ENCODE results near the gene PAQR5. TPM values are rescaled to one million over a fixed set of nuclear protein-coding genes. Genes with fewer than 3 reads are reported as not detected.

The PAQR5 gene
- total and polyA plus RNA-seq, 2 donors (not counting 3 experiments of a cell fraction or from before 2014, with no cell fraction given) = 0.08 to 0.09 TPM

DNA sequence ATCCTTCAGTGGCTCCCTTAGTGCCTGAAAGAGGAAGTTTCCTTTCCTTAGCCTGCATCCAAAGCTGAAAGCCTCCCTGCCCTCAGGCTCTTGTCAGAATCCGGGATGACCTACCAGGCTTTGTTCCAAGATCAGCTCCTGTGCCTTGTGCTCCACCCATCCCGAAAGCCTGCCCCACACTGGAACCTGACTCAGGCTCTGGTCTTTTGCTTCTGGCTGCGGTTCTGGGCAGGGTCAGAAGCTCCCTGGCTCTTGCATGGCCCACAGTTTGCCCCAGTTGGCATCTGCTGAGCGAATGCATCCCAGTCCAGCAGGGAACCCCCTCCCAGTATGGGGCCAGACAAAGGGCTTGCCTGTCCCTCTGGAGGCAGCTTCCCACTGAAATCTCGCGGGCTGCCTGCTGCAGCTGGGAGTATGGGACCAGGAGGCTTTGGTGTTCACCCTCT, 89.6 kb downstream of the PAQR5 start:
- CTCF ChIA-PET = no interaction called here
- no peak overlapping the region for H3K4me2 ChIP-seq (ENCODE audit: insufficient read depth, low read length)
- intact Hi-C loops (cut with micrococcal nuclease) = no loop called here

DNA sequence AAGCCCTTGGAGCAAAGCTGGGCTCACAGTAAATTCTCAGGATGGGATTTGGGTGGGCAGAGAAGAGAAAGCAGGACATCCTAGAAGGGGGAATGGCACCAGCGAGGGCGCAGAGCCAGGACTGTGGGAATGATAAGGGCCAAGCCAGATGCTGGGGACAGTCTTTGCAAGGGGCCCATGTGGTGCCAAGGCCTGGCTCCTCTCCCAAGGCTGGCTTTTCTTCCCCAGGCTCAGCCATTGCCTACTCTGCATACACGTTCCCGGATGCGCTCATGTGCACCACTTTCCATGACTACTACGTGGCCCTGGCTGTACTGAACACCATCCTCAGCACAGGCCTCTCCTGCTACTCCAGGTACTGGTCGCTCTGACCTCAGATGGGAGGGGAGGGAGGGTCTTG, 90.7 kb downstream of the PAQR5 start:
- no peaks in the 10 kb centered on the region for H3K79me2 ChIP-seq (ENCODE audit: control insufficient read depth, insufficient read depth, low read length)
- H3K9me3 ChIP-seq (replicated peaks; ENCODE audit: control insufficient read depth, insufficient read depth, low read length) = no peaks in the 10 kb centered on the region
- H3K9ac ChIP-seq (replicated peaks; ENCODE audit: extremely low read depth, insufficient read depth, low read length) = no peak overlapping the region
- CTCF ChIA-PET = interaction anchor here (1.3 to 1.8 kb wide), 3 partner anchors 122 to 330 kb away, joined by 3 to 6 read pairs (median 3); no protein-coding TSS in a partner anchor
- no TSS peak for BruUV-seq (replicated peaks)
- TF ChIP-seq JUN (IDR thresholded peaks at IDR 0.05; ENCODE audit: borderline replicate concordance, insufficient read depth, insufficient read length, low read depth) (no peak), MAX (IDR thresholded peaks at IDR 0.05; ENCODE audit: insufficient read depth, insufficient read length) (no peak), CTCF (IDR thresholded peaks at IDR 0.05; ENCODE audit: extremely low read depth in 1 of 2, insufficient read depth in 1 of 2, low read depth in 1 of 2, low read length in 2 of 2) (no peak)
- no peak overlapping the region for H3K27ac ChIP-seq (ENCODE audit: insufficient read depth, low read depth, low read length)
- no peak for FAIRE-seq
- H2AFZ ChIP-seq (ENCODE audit: low read depth, low read length) = no peak overlapping the region
- no peaks in the 10 kb centered on the region for H3K36me3 ChIP-seq (ENCODE audit: control insufficient read depth in 2 of 2, extremely low read depth in 1 of 2, insufficient read depth in 2 of 2, low read length in 2 of 2)
- peaks cover 6% of the 10 kb centered on the region for H3K4me1 ChIP-seq (ENCODE audit: control insufficient read depth, extremely low read depth, insufficient read depth, low read length)
- dilution Hi-C loops (cut with MboI; ENCODE audit: extremely low pct_ligation_motif_present, low sequenced_read_pairs) (no loop called here), intact Hi-C loops (cut with micrococcal nuclease) (no loop called here)
- H4K20me1 ChIP-seq (replicated peaks; ENCODE audit: control insufficient read depth, extremely low read depth, insufficient read depth, low read length) = no peaks in the 10 kb centered on the region
- H3K4me3 ChIP-seq (replicated peaks in 1 of 3; ENCODE audit: insufficient read depth in 1 of 3, low read depth in 1 of 3, low read length in 3 of 3) = no peak overlapping the region
- POLR2A ChIA-PET = no interaction called here
- H3K27me3 ChIP-seq (ENCODE audit: control insufficient read depth in 2 of 2, insufficient read depth in 2 of 2, low read length in 2 of 2) = no peaks in the 10 kb centered on the region
- H3K9me1 ChIP-seq (replicated peaks; ENCODE audit: control insufficient read depth, extremely low read depth, insufficient read depth, low read length) = no peaks in the 10 kb centered on the region
- H3K4me2 ChIP-seq (ENCODE audit: insufficient read depth, low read length) = no peak overlapping the region
- DNase-seq (ENCODE audit: low read depth, low spot score) = no peak

More for the DNA sequence above, 89.6 kb downstream of the PAQR5 start:
- Histone ChIP-seq H4K20me1 (replicated peaks; ENCODE audit: control insufficient read depth, extremely low read depth, insufficient read depth, low read length) (no peaks in the 10 kb centered on the region), H3K4me3 (replicated peaks in 1 of 3; ENCODE audit: insufficient read depth in 1 of 3, low read depth in 1 of 3, low read length in 3 of 3) (no peak overlapping the region), H3K9ac (replicated peaks; ENCODE audit: extremely low read depth, insufficient read depth, low read length) (no peak overlapping the region), H3K9me1 (replicated peaks; ENCODE audit: control insufficient read depth, extremely low read depth, insufficient read depth, low read length) (no peaks in the 10 kb centered on the region), H3K36me3 (ENCODE audit: control insufficient read depth in 2 of 2, extremely low read depth in 1 of 2, insufficient read depth in 2 of 2, low read length in 2 of 2) (no peaks in the 10 kb centered on the region), H3K27me3 (ENCODE audit: control insufficient read depth in 2 of 2, insufficient read depth in 2 of 2, low read length in 2 of 2) (no peaks in the 10 kb centered on the region), H3K9me3 (replicated peaks; ENCODE audit: control insufficient read depth, insufficient read depth, low read length) (no peaks in the 10 kb centered on the region), H3K79me2 (ENCODE audit: control insufficient read depth, insufficient read depth, low read length) (no peaks in the 10 kb centered on the region), H3K27ac (ENCODE audit: insufficient read depth, low read depth, low read length) (no peak overlapping the region), H2AFZ (ENCODE audit: low read depth, low read length) (no peak overlapping the region), H3K4me1 (ENCODE audit: control insufficient read depth, extremely low read depth, insufficient read depth, low read length) (no peaks in the 10 kb centered on the region)
- POLR2A ChIA-PET = no interaction called here
- TF ChIP-seq JUN (IDR thresholded peaks at IDR 0.05; ENCODE audit: borderline replicate concordance, insufficient read depth, insufficient read length, low read depth) = no peak
- TF ChIP-seq MYC (IDR thresholded peaks at IDR 0.05; ENCODE audit: low read depth, low read length) = no peak
- TF ChIP-seq POLR2AphosphoS5 (IDR thresholded peaks at IDR 0.05; ENCODE audit: insufficient read depth, low read depth, low read length) = no peak
- TF ChIP-seq EZH2 (IDR thresholded peaks at IDR 0.05; ENCODE audit: borderline replicate concordance, low read depth, low read length, severe bottlenecking) = no peak
- BruUV-seq (replicated peaks) = no TSS peak
- dilution Hi-C loops (cut with MboI; ENCODE audit: extremely low pct_ligation_motif_present, low sequenced_read_pairs) = no loop called here
- DNase-seq (ENCODE audit: low read depth, low spot score) = no peak
- FAIRE-seq = no peak

Data from endothelial cell of umbilical vein (primary cell).